Posterior cingulate gyrus (tissue), 11 donors: ENCODE results near the gene TM4SF20.

Experiments
- DNase-seq, 10 donors: peaks; one replicate each; pipeline versions ENCODE4 v3.0.0 to v3.0.0-alpha.2; 2020 to 2021; ENCODE audit warnings: mixed read lengths in 3 of 10
- intact Hi-C: fragments of 100-400 bp; cut with DNase I; formaldehyde crosslinking; loops from one replicate; pipeline ENCODE4 v1.15.1; 2023

Gene TM4SF20

DNA sequence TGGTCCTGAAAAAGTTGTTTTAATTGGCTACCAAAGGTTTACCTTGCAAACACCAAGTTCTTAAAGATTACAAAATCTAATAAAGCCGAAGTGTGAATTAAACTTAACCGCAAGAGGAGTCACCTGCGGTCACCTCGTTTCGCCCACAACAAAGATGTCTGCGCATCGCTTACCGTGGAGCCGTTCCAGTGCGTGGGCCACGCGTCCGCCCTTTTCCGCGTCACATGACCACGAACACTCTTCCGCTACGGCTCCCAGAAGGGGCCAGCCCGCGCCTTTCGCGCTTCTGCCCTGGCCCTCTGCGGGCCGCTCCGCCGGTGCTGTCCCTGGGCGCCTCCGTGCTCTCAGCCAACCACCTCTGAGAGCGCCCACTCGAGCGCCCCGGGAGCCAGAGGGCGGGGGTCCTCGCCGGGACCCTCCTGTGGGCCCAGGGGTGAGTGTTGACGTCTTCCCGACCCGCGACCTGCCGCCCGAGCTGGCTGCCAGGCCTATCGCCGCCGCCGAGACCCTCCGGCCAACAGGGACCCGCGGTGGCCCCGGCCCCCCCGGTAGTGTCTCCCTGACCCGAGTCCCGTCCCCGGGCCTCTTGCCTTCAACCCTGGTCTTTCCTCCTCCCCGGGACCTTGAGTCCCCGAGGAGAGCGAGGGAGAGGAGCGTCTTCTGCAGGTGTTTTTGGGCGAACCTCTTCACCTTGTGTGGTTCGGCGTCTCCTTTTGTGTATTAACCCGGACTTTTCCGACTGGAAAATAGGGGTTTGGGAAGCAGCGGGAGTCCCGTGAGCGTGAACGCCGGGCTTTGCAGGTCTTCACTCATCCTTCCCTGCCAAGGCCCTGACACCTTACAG is 53.9 kb downstream of the TM4SF20 start, which contains the start of gene MFF:
TSS of gene MFF (plus strand) at position 257 of the 844 bp plus-strand sequence. CDS start 5,415 bp downstream, outside the sequence.
- intact Hi-C loops: loop anchor here (5.0 to 10.0 kb wide), 3 partner anchors 67 to 190 kb away; partner anchors contain the start of gene AGFG1
- peak; percentile 89 to 98 (median 92) for DNase-seq

DNA sequence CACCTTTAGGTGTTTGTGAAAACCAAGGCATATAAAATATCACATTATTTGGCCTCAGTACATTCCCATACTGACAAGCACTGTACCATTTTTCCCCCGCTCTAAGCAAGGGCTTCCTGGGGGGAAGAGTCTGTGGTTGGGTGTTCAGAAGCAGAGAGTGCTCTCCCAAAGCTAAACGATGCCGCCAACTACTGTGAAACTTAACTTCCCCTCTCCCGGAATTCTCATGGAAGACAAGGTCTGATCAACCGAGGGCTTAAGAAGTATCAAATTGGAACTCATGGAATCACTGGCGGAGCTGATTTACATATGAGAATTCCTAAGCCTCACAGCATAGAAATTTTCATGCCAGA is 54.5 kb downstream of the TM4SF20 start:
- no peak for DNase-seq
- intact Hi-C loops: loop anchor here (10.0 kb wide), 1 partner anchor 190 kb away; no protein-coding TSS in a partner anchor

DNA sequence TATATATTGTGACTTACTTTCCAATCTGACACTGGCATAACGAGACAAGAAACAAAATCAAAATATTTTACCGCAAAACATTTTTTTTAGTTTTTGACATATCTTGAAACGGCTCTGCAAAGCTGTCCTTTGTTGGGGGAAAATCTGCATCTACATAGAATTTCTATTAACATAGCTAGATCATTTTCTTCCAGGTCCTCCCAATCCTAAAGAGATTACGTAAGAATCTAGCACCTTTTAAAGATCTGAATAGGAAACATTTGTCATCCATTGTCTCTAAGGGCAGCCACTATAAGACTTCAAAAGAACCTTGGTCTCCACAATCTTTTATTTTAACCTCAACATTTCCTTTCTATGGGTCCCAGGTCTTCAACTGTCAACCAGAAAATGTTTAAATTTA is 55.3 kb downstream of the TM4SF20 start:
- no peak for DNase-seq
- intact Hi-C loops: loop anchor here (10.0 kb wide), 1 partner anchor 189 kb away; no protein-coding TSS in a partner anchor

DNA sequence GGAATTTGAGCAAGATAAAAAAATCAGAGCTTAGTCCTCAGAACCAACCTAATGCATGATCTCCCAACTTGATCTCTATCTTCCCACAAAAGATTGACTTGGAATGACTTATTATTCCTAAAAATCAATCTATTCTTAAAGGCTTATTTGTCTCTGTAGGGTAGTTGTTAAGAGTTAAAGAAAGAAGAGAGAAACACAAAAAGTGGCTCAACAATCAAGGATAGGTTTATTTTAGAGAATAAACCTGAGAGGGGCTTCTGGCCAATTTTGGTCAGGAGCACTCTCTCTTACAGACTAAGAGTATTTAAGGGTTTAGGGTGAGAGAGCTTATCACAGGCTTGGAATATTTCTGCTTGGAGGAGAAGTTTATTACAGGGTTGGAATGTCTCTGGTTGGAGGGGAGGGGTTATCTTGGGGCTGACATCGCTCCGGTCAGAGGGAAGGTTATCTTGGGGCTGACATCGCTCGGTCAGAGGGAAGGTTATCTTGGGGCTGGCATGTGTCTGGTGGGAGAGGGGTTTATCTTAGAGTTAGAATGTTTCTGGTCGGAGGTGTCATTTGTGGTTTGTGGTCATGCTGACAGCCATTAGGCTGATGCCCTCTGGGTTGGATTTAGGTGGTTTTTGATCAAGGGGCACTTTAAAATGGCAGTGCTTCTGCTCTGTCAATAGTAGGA is 56.4 kb downstream of the TM4SF20 start:
- DNase-seq: peak in 1 of 10 donors; percentile 10
- intact Hi-C loops: loop anchor here (10.0 kb wide), 1 partner anchor 188 kb away; no protein-coding TSS in a partner anchor

DNA sequence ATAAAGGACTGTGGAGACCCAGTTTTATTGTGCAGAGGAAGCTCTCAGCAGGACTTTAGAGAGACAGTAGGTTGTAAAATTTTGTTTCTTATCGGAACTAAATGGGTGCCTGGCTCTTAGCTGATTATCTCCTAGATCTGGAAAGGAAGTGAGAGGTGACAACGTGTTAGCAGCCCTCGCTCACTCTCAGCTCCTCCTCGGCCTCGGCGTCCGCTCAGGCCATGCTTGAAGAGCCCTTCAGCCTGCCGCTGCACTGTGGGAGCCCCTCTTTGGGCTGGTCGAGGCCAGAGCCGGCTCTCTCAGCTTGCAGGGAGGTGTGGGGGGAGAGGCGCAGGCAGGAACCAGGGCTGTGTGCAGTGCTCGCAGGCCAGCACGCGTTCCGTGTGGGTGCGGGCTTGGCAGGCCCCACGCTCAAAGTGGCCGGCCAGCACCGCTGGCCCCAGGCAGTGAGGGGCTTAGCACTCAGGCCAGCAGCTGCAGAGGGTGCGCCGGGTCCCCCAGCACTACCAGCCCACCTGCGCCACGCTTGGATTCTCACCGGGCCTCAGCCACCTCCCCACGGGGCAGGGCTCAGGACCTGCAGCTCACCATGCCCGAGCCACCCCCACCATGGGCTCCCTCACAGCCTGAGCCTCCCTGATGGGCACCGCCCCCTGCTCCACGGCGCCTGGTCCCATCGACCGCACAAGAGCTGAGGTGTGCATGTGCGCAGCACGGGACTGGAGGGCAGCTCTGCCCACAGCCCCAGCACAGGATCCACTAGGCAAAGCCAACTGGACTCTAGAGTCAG is 58.6 kb downstream of the TM4SF20 start:
- intact Hi-C loops: loop anchor here (10.0 kb wide), 1 partner anchor 186 kb away; no protein-coding TSS in a partner anchor
- peak in 2 of 10 donors; percentile 78 for DNase-seq

DNA sequence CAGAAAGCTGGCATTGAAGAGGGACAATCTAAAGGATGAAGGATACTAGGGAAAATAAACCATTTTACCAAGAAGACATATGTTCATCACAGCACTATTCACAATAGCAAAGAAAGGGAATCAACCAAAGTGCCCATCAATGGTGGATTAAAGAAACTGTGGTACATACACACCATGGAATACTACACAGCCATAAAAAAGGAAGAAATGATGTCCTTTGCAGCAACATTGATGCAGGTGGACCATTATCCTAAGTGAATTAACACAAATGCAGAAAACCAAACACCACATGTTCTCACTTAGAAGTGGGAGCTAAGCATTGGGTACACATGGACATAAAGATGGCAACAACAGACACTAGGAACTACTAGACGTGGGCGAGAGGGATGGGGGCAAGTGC is 61.3 kb downstream of the TM4SF20 start:
- no peak for DNase-seq
- intact Hi-C loops: no loop called here

DNA sequence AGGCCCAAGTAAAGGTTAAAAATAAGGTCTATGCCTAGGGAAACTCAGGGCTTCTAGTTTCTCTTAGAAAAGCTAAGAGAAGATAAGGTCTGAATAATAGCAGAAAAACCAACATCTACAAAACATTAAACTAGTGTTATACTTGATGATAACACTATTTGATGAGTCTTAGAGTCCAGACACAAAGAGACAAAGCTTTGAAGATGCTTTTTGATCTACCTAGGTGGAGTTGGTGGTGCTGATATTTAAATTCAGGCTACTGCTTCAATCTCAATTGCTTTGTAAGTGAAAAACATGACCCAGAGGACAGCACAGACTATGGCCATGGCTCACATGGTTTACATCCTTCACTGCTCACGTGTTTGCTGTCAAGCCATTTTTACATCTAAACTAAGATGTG is 65.8 kb downstream of the TM4SF20 start:
- intact Hi-C loops: no loop called here

DNA sequence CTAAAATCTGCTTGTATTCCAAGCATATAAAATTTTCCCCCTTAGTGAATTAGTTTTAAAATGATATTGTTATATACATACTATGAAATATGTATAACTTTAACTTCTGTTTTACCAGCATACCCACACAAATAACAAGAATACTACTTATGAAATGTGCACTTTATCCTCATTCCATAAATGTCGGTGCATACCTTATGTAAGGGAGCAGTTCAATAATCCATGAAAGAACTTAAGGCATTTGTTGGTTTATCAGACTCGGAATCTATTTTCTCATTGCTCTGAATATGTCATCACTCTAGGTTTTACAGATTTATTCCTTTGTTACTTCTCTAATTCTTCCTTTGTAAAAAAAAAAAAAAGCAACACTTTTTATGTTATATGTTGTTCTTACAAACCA is 66.5 kb downstream of the TM4SF20 start:
- intact Hi-C loops: no loop called here
- no peak for DNase-seq

More for the DNA sequence above, 65.8 kb downstream of the TM4SF20 start:
- DNase-seq: no peak
